OCI-LY7 (cell line): Measurements from ENCODE around the gene AOAH. TPM values are rescaled to one million over a fixed set of nuclear protein-coding genes. Genes with fewer than 3 reads are reported as not detected.

Experiments
- BruUV-seq: library from RNA; stranded (reverse); fragments of 400-500 nt; replicated peaks from 2 replicates; lab custom pipeline; 2021; lab: Mats Ljungman, UMichigan
- CTCF ChIA-PET: fragments of 300-600 bp; sonication (Branson Sonifier 250); formaldehyde crosslinking; loops from one replicate; lab custom pipeline; 2022; ENCODE audit warnings: antibody characterized with exemption; ENCODE audit not compliant: unreplicated experiment; lab: Charles Lee
- POLR2A ChIA-PET: fragments of 300-600 bp; sonication (Branson Sonifier 250); formaldehyde crosslinking; loops from one replicate; lab custom pipeline; 2022; ENCODE audit warnings: antibody characterized with exemption; lab: Charles Lee
- DNase-seq: peaks from one replicate; pipeline ENCODE4 v3.0.0-alpha.2; 2015; ENCODE audit warnings: low spot score
- H2AFZ ChIP-seq: fragments of 200-600 bp; sonication (generic), shearing (Covaris generic); 2 replicates; pipeline ENCODE4 v1.6.1; 2014; ENCODE audit warnings: mild to moderate bottlenecking, antibody characterized with exemption, low read length, moderate library complexity
- H3K27ac ChIP-seq: fragments of 200-600 bp; sonication (generic); 2 replicates; pipeline ENCODE4 v1.5.1; 2014; ENCODE audit warnings: mixed run types, low read depth, mild to moderate bottlenecking, moderate library complexity, low read length, inconsistent platforms; ENCODE audit not compliant: poor library complexity, severe bottlenecking
- H3K36me3 ChIP-seq: fragments of 200-600 bp; sonication (generic); 2 replicates; pipeline ENCODE4 v1.6.1; 2014; ENCODE audit warnings: mild to moderate bottlenecking, antibody characterized with exemption, low read length, moderate library complexity, mixed read lengths; ENCODE audit not compliant: insufficient read depth
- H3K4me1 ChIP-seq: fragments of 200-600 bp; sonication (generic); 2 replicates; pipeline ENCODE4 v1.5.1; 2014; ENCODE audit warnings: mild to moderate bottlenecking, low read length; ENCODE audit not compliant: insufficient read depth, poor library complexity, severe bottlenecking
- H3K4me2 ChIP-seq: fragments of 200-600 bp; sonication (generic); 2 replicates; pipeline ENCODE4 v1.6.1; 2014; ENCODE audit warnings: mild to moderate bottlenecking, low read length
- H3K4me3 ChIP-seq: fragments of 200-600 bp; sonication (generic); 2 replicates; pipeline ENCODE4 v1.5.1; 2014; ENCODE audit warnings: mild to moderate bottlenecking, low read depth, low read length; ENCODE audit not compliant: poor library complexity, severe bottlenecking
- H3K79me2 ChIP-seq: fragments of 200-600 bp; sonication (generic); 2 replicates; pipeline ENCODE4 v1.6.1; 2016; ENCODE audit warnings: low read depth, mild to moderate bottlenecking, low read length, moderate library complexity, mixed read lengths; ENCODE audit not compliant: insufficient read depth
- H3K9me2 ChIP-seq: fragments of 200-600 bp; sonication (generic); 2 replicates; pipeline ENCODE4 v1.6.1; 2016; ENCODE audit warnings: mild to moderate bottlenecking, low read length, mixed read lengths; ENCODE audit not compliant: insufficient read depth
- H3K9me3 ChIP-seq: fragments of 200-600 bp; sonication (generic); 2 replicates; pipeline ENCODE4 v1.6.1; 2014; ENCODE audit warnings: mild to moderate bottlenecking, mixed run types, low read length, mixed read lengths
- H4K20me1 ChIP-seq: fragments of 200-600 bp; sonication (generic); 2 replicates; pipeline ENCODE4 v1.6.1; 2014; ENCODE audit warnings: mild to moderate bottlenecking, antibody characterized with exemption, low read length, moderate library complexity, mixed read lengths; ENCODE audit not compliant: insufficient read depth
- EZH2phosphoT487 ChIP-seq: fragments of 200-600 bp; sonication (generic); IDR thresholded peaks from 2 replicates; pipeline ENCODE4 v1.6.1; 2018; ENCODE audit warnings: low read depth, borderline replicate concordance, mild to moderate bottlenecking, mixed run types, antibody characterized with exemption, low read length, moderate library complexity, mixed read lengths
- intact Hi-C: fragments of 100-400 bp; cut with micrococcal nuclease; formaldehyde crosslinking; loops from one replicate; pipeline ENCODE4 v1.10.0; 2022; ENCODE audit not compliant: unreplicated experiment
- total RNA-seq, 2 experiments: library from RNA; depleted of rRNA in 1 of 2; stranded (reverse); fragments of >200 nt in 1 of 2; shearing (Covaris generic) in 1 of 2; gene quantifications; 2 replicates each; pipeline ENCODE4 v1.2.3, GENCODE V29; 2014 to 2022
- TF ChIP-seq, protein P1 (sequence below): fragments of 200-600 bp; sonication (generic); conservative IDR thresholded peaks from 2 replicates; pipeline ENCODE4 v1.5.1; 2014; ENCODE audit warnings: mild to moderate bottlenecking, antibody characterized with exemption, low read length, moderate library complexity, mixed read lengths

The AOAH gene
- total RNA-seq, 2 experiments from 2014 or later, result 0.13 to 0.61 TPM

- Histone ChIP-seq H3K4me1 (no peaks in the 10 kb centered on the region), H3K36me3 (no peaks in the 10 kb centered on the region), H3K9me3 (no peaks in the 10 kb centered on the region), H3K27ac (no peak overlapping the region), H2AFZ (no peak overlapping the region), H3K4me2 (no peak overlapping the region), H3K4me3 (no peak overlapping the region), H4K20me1 (no peaks in the 10 kb centered on the region), H3K9me2 (no peaks in the 10 kb centered on the region), H3K79me2 (no peaks in the 10 kb centered on the region)
- TF ChIP-seq EZH2phosphoT487, result no peak
- TF ChIP-seq, protein P1, sequence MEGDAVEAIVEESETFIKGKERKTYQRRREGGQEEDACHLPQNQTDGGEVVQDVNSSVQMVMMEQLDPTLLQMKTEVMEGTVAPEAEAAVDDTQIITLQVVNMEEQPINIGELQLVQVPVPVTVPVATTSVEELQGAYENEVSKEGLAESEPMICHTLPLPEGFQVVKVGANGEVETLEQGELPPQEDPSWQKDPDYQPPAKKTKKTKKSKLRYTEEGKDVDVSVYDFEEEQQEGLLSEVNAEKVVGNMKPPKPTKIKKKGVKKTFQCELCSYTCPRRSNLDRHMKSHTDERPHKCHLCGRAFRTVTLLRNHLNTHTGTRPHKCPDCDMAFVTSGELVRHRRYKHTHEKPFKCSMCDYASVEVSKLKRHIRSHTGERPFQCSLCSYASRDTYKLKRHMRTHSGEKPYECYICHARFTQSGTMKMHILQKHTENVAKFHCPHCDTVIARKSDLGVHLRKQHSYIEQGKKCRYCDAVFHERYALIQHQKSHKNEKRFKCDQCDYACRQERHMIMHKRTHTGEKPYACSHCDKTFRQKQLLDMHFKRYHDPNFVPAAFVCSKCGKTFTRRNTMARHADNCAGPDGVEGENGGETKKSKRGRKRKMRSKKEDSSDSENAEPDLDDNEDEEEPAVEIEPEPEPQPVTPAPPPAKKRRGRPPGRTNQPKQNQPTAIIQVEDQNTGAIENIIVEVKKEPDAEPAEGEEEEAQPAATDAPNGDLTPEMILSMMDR, result no peak
- ChIA-PET POLR2A (interaction anchor here (0.9 kb wide), 1 partner anchor 697 kb away, joined by 3 read pairs; no protein-coding TSS in a partner anchor), CTCF (no interaction called here)
- DNase-seq, result no peak
- intact Hi-C loops, result no loop called here
- BruUV-seq, result no TSS peak
Measured at GRCh38 chr7:36661135-36661840, 63.0 kb downstream of the AOAH start.

GRCh38 chr7:36659638-36660341 lies 64.5 kb downstream of the AOAH start:
- no TSS peak for BruUV-seq
- Histone ChIP-seq H4K20me1 (no peaks in the 10 kb centered on the region), H3K79me2 (no peaks in the 10 kb centered on the region), H3K27ac (no peak overlapping the region), H3K4me2 (no peak overlapping the region), H3K9me2 (no peaks in the 10 kb centered on the region), H3K36me3 (no peaks in the 10 kb centered on the region), H3K9me3 (no peaks in the 10 kb centered on the region), H3K4me1 (no peaks in the 10 kb centered on the region), H2AFZ (no peak overlapping the region), H3K4me3 (no peak overlapping the region)
- CTCF ChIA-PET, result no interaction called here
- DNase-seq, result no peak
- POLR2A ChIA-PET, result interaction anchor here (0.6 to 0.7 kb wide), 3 partner anchors 23 to 303 kb away, joined by 3 to 4 read pairs (median 3); no protein-coding TSS in a partner anchor
- intact Hi-C loops, result no loop called here
- TF ChIP-seq EZH2phosphoT487, result no peak
- TF ChIP-seq, protein P1, result no peak

DNA sequence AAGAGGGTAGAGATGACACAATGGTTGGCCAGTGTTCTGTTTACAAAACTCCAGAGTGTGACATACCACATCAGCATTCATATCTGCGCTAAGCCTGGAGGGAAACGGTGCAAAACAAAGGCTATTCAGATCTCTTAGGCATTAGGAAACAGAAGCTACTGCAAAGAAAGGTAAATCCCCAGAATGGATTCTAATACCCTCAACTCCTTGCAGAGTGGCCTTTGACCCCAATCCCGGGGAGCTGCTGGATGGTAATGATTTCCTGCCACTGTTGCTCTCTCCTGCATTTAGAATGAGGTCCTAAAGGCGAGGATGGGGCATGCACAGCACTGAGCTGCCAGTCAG lies 65.2 kb downstream of the AOAH start:
- DNase-seq, result no peak
- Histone ChIP-seq H2AFZ (no peak overlapping the region), H3K4me1 (no peaks in the 10 kb centered on the region), H3K36me3 (no peaks in the 10 kb centered on the region), H3K4me3 (no peak overlapping the region), H3K9me2 (no peaks in the 10 kb centered on the region), H3K79me2 (no peaks in the 10 kb centered on the region), H3K27ac (no peak overlapping the region), H3K9me3 (no peaks in the 10 kb centered on the region), H4K20me1 (no peaks in the 10 kb centered on the region), H3K4me2 (no peak overlapping the region)
- intact Hi-C loops, result no loop called here
- no TSS peak for BruUV-seq
- ChIA-PET CTCF (no interaction called here), POLR2A (interaction anchor here (0.7 kb wide), 1 partner anchor 304 kb away, joined by 4 read pairs; no protein-coding TSS in a partner anchor)
- no peak for TF ChIP-seq EZH2phosphoT487
- TF ChIP-seq, protein P1, result no peak
